Fibroblast of skin of abdomen (primary cell): ENCODE measurements around the gene SGSM2.

ENCODE experiments used
- DNase-seq: peaks from one replicate; pipeline ENCODE4 v3.0.0-alpha.2; 2013

Gene SGSM2

DNA sequence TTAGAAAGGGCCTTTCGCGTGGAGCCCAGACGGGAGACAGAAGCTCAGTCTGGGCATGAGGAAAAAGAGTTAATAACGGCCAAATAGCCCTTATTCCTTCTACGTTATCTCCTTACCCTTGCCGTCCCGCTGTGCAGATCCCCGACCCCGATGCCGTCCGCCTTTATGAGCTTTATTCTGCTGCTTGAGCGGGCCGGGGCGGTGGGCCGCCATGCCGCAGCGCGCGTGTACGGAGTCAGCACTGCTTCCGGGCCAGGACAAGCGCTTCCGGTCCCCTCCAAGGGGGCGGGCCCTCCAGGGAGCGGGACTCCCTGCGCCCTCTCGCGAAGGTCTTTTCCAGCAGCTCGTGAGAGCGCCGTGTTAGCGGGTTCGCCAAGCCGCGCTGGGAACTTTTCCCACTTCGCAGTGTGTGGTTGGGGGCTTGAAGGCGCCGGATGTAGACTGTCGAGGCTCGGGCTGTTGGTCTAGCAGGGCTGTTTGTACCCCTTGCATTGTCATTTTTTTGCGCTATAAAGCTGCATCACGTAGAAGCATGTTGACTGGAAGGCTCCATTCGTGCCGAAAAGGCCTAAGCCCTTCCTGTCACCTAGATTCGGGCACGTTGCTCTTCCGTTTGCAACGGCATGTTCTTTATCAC lies 968 bp upstream of the SGSM2 start, which contains the start of gene TSR1:
TSR1 (minus strand) TSS at position 243 of the 637 bp plus-strand sequence; CDS start at position 213, 30 bp downstream.
- peak; percentile 91 for DNase-seq

GRCh38 chr17:2337544-2338314 lies 428 bp downstream of the SGSM2 start:
- peak; percentile 41 for DNase-seq

GRCh38 chr17:2338315-2338657 lies 985 bp downstream of the SGSM2 start:
- peak; percentile 6 for DNase-seq

GRCh38 chr17:2343421-2343820 lies 6.1 kb downstream of the SGSM2 start:
- DNase-seq: no peak

DNA sequence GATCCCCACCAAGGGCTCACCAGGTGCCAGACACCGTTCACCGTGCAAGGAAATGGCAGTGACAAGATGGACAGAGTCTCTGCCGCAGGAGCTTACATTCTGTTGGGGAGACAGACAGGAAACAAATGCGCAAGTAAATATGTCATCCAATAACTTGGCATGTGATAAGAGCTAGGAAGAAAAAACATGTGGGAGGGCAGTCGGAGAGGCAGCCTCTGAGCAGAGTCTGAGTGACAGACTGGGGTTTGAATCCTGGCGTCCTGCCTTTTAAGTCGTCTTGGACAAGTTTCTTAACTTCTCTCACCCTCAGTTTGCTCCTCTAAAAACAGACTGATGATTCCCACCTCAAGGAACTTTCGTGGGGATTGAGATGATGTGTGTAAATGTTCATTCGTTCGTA lies 7.2 kb downstream of the SGSM2 start:
- DNase-seq: no peak

GRCh38 chr17:2346475-2346874 lies 9.2 kb downstream of the SGSM2 start:
- DNase-seq: no peak

- peak; percentile 74 for DNase-seq
These were observed 10.7 kb downstream of the SGSM2 start for GRCh38 chr17:2347805-2348685.

DNA sequence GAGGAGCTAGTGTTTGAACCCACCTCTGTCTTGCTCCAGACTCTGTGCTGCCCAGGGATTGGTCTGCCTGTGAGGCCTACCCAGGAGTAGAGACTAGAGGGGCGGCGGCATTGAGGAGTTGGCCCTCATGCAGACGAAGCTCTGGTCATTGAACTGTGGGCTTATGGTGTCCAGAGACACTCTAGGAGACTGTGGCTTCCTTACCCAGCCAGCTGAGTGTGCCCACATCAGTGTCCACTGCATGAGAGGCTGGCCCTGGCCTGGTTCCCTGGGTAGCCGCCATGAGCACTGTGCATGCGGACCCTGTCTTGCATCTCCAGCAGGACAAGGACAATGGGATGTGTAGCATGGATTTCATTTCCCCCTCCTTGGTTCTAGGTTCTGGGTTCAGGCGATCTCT lies 14.0 kb downstream of the SGSM2 start:
- no peak for DNase-seq

DNA sequence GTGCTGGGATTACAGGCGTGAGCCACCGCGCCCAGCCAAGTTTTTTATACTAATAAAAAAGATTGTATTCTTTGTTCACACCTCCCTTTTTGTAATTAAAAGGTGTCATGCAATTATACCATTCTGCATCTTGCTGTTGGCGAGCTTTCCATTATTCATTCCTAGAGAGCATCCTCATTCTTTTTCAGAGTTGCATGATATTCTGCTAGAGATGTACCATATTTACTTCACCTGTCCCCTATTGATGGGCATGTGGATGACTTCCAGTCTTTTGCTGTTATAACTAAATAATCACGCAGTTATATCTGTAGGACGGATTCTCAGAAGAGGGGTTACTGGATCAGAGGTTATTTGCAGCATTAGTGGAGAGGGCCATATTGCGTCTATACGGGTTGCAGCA lies 17.0 kb downstream of the SGSM2 start:
- no peak for DNase-seq

- DNase-seq: no peak
These were observed 19.9 kb downstream of the SGSM2 start for GRCh38 chr17:2357237-2357636.

DNA sequence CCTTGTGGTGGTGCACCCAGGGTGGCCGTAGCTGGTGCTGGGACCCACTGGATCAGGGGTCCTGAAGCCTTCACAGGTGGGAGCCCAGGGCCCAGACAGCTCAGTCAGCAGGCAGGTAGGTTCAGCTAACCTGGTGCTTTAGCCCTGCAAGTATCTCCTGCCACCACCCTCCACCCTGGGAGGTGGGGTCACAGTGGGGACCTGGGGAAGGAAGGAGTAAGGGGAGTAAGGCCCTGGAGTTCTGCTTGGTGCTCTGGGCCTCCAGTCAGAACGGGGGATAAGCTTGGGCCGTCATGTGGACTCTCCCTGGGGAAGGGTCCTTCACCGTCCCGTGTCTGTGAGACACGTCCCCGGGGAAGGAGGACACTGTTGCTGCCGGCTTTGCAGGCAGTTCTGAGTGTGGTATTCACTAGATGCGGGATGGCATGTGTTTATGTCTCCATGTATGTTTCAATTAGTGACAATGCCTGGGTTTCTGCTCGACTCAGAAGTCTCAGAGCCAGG lies 20.7 kb downstream of the SGSM2 start:
- no peak for DNase-seq

GRCh38 chr17:2361010-2361760 lies 23.9 kb downstream of the SGSM2 start:
- DNase-seq: no peak

DNA sequence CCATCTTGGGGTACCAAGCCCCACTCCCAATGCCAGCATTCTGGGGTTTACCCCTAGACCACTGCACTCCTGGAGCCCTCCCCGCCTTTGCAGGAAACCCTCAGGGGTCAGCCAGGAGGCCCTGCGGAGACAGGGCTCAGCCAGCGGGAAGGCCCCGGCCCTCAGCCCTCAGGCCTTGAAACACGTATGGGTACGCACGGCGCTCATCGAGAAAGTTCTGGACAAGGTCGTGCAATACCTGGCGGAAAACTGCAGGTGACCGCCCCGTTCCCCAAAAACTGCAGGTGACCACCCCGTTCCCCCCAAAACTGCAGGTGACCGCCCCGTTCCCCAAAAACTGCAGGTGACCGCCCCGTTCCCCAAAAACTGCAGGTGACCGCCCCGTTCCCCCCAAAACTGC lies 24.7 kb downstream of the SGSM2 start:
- no peak for DNase-seq

GRCh38 chr17:2362416-2362815 lies 25.1 kb downstream of the SGSM2 start:
- DNase-seq: no peak

DNA sequence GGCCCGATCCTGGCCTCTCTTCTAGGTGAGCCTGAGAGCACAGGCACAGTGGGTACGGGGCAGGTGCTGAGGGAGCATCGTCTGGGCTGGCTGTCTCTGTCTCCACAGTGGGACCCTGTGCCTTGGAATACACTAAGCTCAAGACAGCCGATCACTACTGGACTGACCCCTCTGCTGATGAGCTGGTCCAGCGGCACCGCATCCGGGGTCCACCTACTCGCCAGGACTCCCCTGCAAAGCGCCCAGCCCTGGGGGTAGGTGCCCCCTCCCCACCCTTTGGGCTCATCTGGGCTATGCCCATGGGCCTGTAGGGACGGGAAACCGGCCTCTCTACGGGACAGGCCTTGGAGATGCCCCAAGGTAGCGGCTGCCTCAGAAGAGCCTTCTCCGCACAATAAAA lies 25.6 kb downstream of the SGSM2 start:
- DNase-seq: no peak

- no peak for DNase-seq
These were observed 26.0 kb downstream of the SGSM2 start for GRCh38 chr17:2363318-2363717.

DNA sequence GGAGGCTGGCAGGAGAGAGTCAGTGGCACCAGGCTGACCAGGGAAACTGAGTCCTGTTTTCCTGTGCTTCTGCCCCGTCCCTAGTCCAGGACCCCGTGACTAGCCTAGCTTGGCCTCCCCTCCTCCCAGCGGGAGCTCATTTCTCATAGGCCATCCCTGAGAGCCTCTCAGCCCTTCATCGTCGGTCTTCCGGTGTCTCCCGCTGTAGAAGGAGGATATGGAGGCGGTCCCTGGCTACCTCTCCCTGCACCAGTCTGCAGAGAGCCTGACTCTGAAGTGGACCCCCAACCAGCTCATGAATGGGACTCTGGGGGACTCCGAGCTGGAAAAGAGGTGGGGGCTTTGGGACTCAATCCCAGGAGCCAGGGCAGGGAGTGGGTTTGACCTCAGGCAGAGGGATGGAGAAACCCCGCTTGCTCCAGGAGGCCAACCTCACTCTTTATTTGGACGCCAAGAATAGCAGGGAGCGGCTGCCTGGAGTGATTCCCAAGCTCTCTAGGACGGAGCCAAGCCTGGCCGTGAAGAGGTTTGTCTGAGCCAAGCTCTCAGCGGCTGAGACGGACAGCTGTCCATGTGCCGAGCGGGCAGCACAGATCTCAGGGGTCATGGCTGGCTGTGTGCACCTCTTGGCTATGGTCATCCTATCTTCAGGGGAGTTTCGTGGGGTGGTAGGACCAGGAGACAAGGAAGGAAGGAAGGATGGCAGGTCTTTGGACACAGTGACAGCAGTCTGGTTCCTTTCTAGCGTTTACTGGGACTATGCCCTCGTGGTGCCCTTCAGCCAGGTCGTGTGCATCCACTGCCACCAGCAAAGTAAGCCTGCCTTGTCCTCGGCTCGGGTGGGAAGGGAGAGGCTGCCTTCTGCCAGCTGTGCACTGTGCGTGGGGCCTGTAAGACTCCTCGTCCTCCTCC lies 26.8 kb downstream of the SGSM2 start:
- no peak for DNase-seq

DNA sequence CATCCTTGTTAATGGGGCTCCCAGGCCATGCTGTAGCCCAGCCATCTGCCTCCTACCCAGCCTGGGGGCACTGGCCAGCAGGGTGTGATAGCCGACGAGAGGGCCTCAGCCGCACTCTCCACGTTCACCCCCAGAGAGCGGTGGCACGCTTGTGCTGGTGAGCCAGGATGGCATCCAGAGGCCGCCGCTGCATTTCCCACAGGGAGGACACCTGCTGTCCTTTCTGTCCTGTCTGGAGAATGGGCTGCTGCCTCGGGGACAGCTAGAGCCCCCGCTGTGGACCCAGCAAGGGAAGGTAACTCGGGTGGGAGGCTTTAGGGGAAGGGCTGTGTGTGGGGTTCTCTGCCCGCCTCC lies 27.4 kb downstream of the SGSM2 start:
- no peak for DNase-seq

DNA sequence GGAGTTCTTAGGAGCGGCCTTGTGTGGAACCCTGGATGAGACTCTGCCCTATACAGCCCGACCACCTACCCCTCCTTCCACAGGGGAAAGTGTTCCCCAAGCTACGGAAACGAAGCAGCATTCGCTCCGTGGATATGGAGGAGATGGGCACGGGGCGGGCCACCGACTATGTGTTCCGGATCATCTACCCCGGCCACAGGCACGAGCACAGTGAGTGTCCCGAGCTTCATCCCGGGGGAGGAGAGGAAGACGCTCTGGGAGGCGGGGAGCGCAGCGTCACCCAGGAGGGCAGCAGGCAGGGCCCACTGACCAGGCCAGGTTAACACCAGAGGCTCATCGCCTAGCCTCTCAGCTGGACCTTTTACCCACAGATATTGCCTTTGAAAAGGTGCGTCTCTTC lies 27.8 kb downstream of the SGSM2 start:
- DNase-seq: no peak

GRCh38 chr17:2366747-2367494 lies 29.6 kb downstream of the SGSM2 start:
- no peak for DNase-seq

DNA sequence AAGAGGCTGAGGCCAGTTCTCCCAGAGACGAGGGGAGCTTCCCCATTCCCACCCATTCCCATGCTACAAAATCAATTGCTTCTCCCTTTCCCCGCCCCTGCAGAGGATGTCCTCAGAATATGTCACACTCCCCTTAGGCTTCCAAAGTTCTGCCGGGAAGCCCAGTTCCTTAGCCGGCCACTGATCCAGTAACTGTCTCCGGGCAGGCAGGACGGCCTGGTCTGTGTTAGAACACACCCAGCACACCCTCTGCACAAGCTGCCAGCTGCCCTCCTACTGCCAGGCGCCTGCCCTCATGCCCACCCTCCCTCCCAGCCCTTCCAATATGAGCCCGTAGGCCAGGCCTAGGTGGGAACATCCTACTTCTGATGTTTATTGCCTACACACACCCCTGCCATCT lies 31.1 kb downstream of the SGSM2 start:
- no peak for DNase-seq
